ENCODE measurements around the gene SIN3A. TPM values are rescaled to one million over a fixed set of nuclear protein-coding genes. Genes with fewer than 3 reads are reported as not detected.

The SIN3A gene
- total and polyA plus RNA-seq, 9 of the 15 experiments (the other 6 are each of a cell fraction or from before 2014, with no cell fraction given): 11.1 to 70.3 (median 25.3) TPM

DNA sequence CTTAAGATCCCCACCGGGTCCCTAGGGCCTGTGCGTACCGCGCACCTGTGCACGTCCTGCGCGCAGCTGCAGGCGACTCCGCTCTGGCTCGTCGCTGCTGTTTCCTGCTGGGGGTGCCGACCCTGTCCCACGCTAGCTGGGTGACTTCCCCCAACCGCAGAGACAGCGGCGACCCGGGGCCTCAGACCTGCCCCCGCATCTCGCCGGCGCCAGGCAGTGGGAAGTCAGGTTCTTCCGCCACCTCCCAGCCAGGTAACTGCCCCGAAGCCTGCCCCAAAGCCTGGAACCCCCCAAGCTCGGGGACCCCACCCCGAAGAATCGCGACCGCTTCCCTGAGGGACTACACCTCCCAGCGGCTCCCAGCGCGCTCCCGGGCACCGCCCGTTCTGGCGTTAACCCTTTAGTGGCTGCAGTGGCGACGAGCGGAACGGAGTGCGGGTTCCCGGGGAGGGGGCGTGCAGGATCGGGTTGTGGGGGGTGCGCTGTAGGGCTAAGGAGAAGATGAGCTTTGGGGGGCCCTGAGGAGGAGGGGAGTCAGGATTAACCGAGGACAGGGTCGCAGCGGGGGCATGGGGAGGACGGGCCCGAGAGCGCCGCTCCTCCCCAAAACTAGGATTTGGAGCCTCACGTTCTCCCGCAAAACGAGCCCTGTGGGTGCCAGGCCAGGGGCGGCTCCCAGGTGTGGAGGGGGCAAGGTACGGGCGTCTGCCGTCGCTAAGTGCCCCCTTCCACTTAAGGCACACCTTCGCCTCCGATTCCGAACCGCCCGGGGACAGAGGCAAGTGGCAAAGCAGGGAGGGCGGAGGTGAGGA is 104.1 kb downstream of the SIN3A start (continued):
- no peak for TF ChIP-seq BRF2 (IDR thresholded peaks at IDR 0.05; ENCODE audit: borderline replicate concordance, insufficient read depth, insufficient read length)
- no peak for TF ChIP-seq ZNF518B (CRISPR knock-in tag; IDR thresholded peaks at IDR 0.05)
- TF ChIP-seq, protein P1, sequence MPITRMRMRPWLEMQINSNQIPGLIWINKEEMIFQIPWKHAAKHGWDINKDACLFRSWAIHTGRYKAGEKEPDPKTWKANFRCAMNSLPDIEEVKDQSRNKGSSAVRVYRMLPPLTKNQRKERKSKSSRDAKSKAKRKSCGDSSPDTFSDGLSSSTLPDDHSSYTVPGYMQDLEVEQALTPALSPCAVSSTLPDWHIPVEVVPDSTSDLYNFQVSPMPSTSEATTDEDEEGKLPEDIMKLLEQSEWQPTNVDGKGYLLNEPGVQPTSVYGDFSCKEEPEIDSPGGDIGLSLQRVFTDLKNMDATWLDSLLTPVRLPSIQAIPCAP (CRISPR knock-in tag; IDR thresholded peaks at IDR 0.05; ENCODE audit: borderline replicate concordance): no peak
- TF ChIP-seq PHB (CRISPR knock-in tag; IDR thresholded peaks at IDR 0.05): no peak
- TF ChIP-seq LCOR (CRISPR knock-in tag; IDR thresholded peaks at IDR 0.05): 0 out of 2 replicates have a peak, but pooled peaks have one; percentile 48
- no peak for TF ChIP-seq ATF2 (CRISPR knock-in tag; IDR thresholded peaks at IDR 0.05)
- TF ChIP-seq HNRNPUL1 (IDR thresholded peaks at IDR 0.05; ENCODE audit: low read length): no peak
- TF ChIP-seq, protein P2, sequence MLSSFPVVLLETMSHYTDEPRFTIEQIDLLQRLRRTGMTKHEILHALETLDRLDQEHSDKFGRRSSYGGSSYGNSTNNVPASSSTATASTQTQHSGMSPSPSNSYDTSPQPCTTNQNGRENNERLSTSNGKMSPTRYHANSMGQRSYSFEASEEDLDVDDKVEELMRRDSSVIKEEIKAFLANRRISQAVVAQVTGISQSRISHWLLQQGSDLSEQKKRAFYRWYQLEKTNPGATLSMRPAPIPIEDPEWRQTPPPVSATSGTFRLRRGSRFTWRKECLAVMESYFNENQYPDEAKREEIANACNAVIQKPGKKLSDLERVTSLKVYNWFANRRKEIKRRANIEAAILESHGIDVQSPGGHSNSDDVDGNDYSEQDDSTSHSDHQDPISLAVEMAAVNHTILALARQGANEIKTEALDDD (IDR thresholded peaks at IDR 0.05): no peak
- no peak for TF ChIP-seq POLR2AphosphoS5 (IDR thresholded peaks at IDR 0.05; ENCODE audit: control insufficient read depth, insufficient read depth, low read depth, low read length)
- no peak for TF ChIP-seq PRPF4 (IDR thresholded peaks at IDR 0.05; ENCODE audit: insufficient read depth, low read depth, low read length, poor library complexity, severe bottlenecking)
- TF ChIP-seq FOXP1 (CRISPR knock-in tag; IDR thresholded peaks at IDR 0.05): no peak
- TF ChIP-seq, protein P3, sequence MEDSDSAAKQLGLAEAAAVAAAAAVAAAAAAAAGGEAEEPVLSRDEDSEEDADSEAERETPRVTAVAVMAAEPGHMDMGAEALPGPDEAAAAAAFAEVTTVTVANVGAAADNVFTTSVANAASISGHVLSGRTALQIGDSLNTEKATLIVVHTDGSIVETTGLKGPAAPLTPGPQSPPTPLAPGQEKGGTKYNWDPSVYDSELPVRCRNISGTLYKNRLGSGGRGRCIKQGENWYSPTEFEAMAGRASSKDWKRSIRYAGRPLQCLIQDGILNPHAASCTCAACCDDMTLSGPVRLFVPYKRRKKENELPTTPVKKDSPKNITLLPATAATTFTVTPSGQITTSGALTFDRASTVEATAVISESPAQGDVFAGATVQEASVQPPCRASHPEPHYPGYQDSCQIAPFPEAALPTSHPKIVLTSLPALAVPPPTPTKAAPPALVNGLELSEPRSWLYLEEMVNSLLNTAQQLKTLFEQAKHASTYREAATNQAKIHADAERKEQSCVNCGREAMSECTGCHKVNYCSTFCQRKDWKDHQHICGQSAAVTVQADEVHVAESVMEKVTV (CRISPR knock-in tag; IDR thresholded peaks at IDR 0.05): no peak
- TF ChIP-seq NFXL1 (CRISPR knock-in tag; IDR thresholded peaks at IDR 0.05): no peak
- TF ChIP-seq ZNF354B (CRISPR knock-in tag; IDR thresholded peaks at IDR 0.05): no peak
- TF ChIP-seq KDM2B (CRISPR knock-in tag; IDR thresholded peaks at IDR 0.05): 0 out of 2 replicates have a peak, but pooled peaks have one; percentile 26
- TF ChIP-seq SRSF1 (IDR thresholded peaks at IDR 0.05; ENCODE audit: low read depth, low read length): no peak
- no peak for TF ChIP-seq YBX1 (IDR thresholded peaks at IDR 0.05)
- no peak for TF ChIP-seq FOXK2 (conservative IDR thresholded peaks at IDR 0.05 in 1 of 2, IDR thresholded peaks at IDR 0.05 in 1 of 2; ENCODE audit: low read depth in 2 of 2)

Data from K562 (cell line).